ENCODE results near the gene SART3. TPM values are rescaled to one million over a fixed set of nuclear protein-coding genes. Genes with fewer than 3 reads are reported as not detected.

Gene SART3
- total and polyA plus RNA-seq, 4 donors: 5.9 to 37.1 (median 23.5) TPM

DNA sequence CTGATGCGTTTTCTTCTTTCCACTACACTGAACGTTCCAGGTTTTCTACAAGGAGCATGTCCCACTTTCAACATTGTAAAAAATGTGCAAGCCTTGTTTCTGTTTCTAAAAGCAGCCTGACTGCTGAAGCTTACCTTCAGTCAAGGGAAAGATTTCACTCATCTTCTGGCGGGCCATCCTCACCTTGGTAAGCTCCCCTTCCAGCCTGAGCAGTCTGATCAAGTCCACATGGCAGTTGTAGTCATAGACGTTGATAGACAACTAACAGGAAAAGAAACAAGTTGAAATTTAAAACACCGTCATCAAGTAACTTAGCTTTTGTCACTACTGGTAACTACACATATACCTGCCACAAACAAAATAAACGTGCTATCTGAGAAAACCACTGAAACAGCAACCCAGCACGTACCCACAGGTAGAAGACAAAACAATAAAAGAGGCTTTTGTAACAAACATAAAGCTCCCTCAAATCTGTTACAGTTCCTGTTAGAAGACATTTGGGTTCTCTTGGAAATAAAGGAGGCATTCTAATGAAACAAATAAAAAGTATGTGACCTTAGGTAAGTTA, 11.9 kb downstream of the SART3 start:
- no peak overlapping the region for H3K4me3 ChIP-seq (ENCODE audit: low read depth in 1 of 3, low read length in 3 of 3)
- H3K36me3 ChIP-seq (ENCODE audit: control insufficient read depth in 4 of 4, insufficient read depth in 3 of 4, low read depth in 1 of 4, low read length in 3 of 4): peaks cover 4 to 38% (median 31%) of the 10 kb centered on the region in 4 donors
- no peaks in the 10 kb centered on the region for H3K9me3 ChIP-seq (ENCODE audit: control insufficient read depth in 4 of 4, low read length in 3 of 4)
- H3K27ac ChIP-seq (ENCODE audit: low read depth in 1 of 2, low read length in 2 of 2): no peak overlapping the region
- no peak overlapping the region for H3K9ac ChIP-seq (ENCODE audit: low read depth in 1 of 2, low read length in 2 of 2)
- peaks cover 0 to 1% (median 0%) of the 10 kb centered on the region in 4 donors for H3K4me1 ChIP-seq (ENCODE audit: control insufficient read depth in 4 of 4, insufficient read depth in 4 of 4, low read length in 3 of 4)
- WGBS: 69% methylated on average over 7 of the region's 7 CpGs
- no peaks in the 10 kb centered on the region for H3K27me3 ChIP-seq (ENCODE audit: control insufficient read depth in 4 of 4, insufficient read depth in 4 of 4, low read length in 3 of 4)
- TF ChIP-seq, protein P1, sequence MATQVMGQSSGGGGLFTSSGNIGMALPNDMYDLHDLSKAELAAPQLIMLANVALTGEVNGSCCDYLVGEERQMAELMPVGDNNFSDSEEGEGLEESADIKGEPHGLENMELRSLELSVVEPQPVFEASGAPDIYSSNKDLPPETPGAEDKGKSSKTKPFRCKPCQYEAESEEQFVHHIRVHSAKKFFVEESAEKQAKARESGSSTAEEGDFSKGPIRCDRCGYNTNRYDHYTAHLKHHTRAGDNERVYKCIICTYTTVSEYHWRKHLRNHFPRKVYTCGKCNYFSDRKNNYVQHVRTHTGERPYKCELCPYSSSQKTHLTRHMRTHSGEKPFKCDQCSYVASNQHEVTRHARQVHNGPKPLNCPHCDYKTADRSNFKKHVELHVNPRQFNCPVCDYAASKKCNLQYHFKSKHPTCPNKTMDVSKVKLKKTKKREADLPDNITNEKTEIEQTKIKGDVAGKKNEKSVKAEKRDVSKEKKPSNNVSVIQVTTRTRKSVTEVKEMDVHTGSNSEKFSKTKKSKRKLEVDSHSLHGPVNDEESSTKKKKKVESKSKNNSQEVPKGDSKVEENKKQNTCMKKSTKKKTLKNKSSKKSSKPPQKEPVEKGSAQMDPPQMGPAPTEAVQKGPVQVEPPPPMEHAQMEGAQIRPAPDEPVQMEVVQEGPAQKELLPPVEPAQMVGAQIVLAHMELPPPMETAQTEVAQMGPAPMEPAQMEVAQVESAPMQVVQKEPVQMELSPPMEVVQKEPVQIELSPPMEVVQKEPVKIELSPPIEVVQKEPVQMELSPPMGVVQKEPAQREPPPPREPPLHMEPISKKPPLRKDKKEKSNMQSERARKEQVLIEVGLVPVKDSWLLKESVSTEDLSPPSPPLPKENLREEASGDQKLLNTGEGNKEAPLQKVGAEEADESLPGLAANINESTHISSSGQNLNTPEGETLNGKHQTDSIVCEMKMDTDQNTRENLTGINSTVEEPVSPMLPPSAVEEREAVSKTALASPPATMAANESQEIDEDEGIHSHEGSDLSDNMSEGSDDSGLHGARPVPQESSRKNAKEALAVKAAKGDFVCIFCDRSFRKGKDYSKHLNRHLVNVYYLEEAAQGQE (IDR thresholded peaks at IDR 0.05): no peak
- TF ChIP-seq TAF1 (conservative IDR thresholded peaks at IDR 0.05): no peak
- TF ChIP-seq YY1 (IDR thresholded peaks at IDR 0.05): no peak
- no peak for TF ChIP-seq EGR1 (IDR thresholded peaks at IDR 0.05; ENCODE audit: low read depth in 2 of 2)
- no peak for TF ChIP-seq FOXA1 (IDR thresholded peaks at IDR 0.05)
- TF ChIP-seq HNF4G (IDR thresholded peaks at IDR 0.05): no peak
- no peak for DNase-seq (ENCODE audit: low spot score)

- H3K36me3 ChIP-seq (ENCODE audit: control insufficient read depth in 4 of 4, insufficient read depth in 3 of 4, low read depth in 1 of 4, low read length in 3 of 4): peaks cover 6 to 51% (median 41%) of the 10 kb centered on the region in 4 donors
Measured at GRCh38 chr12:108547686-108548085, 13.3 kb downstream of the SART3 start.

GRCh38 chr12:108543652-108544051, 17.3 kb downstream of the SART3 start:
- Histone ChIP-seq H3K36me3 (ENCODE audit: control insufficient read depth in 4 of 4, insufficient read depth in 3 of 4, low read depth in 1 of 4, low read length in 3 of 4) (peaks cover 8 to 55% (median 42%) of the 10 kb centered on the region in 4 donors), H3K4me3 (ENCODE audit: low read depth in 1 of 3, low read length in 3 of 3) (no peak overlapping the region), H3K27me3 (ENCODE audit: control insufficient read depth in 4 of 4, insufficient read depth in 4 of 4, low read length in 3 of 4) (no peaks in the 10 kb centered on the region), H3K9me3 (ENCODE audit: control insufficient read depth in 4 of 4, low read length in 3 of 4) (no peaks in the 10 kb centered on the region), H3K27ac (ENCODE audit: low read depth in 1 of 2, low read length in 2 of 2) (no peak overlapping the region), H3K9ac (ENCODE audit: low read depth in 1 of 2, low read length in 2 of 2) (no peak overlapping the region), H3K4me1 (ENCODE audit: control insufficient read depth in 4 of 4, insufficient read depth in 4 of 4, low read length in 3 of 4) (peaks cover 0 to 3% (median 0%) of the 10 kb centered on the region in 4 donors)
- WGBS: 97% methylated on average over 3 of the region's 3 CpGs
- TF ChIP-seq, protein P1 (IDR thresholded peaks at IDR 0.05): no peak
- no peak for TF ChIP-seq HNF4G (IDR thresholded peaks at IDR 0.05)
- no peak for TF ChIP-seq NR2F2 (IDR thresholded peaks at IDR 0.05)
- no peak for TF ChIP-seq CTCF (IDR thresholded peaks at IDR 0.05; ENCODE audit: low read depth, low read length, missing input control)
- TF ChIP-seq JUND (IDR thresholded peaks at IDR 0.05): no peak
- TF ChIP-seq EGR1 (IDR thresholded peaks at IDR 0.05; ENCODE audit: low read depth in 2 of 2): no peak
- TF ChIP-seq MAX (IDR thresholded peaks at IDR 0.05): no peak
- TF ChIP-seq SP1 (IDR thresholded peaks at IDR 0.05): no peak
- TF ChIP-seq FOXA2 (IDR thresholded peaks at IDR 0.05): no peak
- TF ChIP-seq GABPA (IDR thresholded peaks at IDR 0.05 in 1 of 2, conservative IDR thresholded peaks at IDR 0.05 in 1 of 2): no peak
- no peak for TF ChIP-seq TAF1 (conservative IDR thresholded peaks at IDR 0.05)
- no peak for DNase-seq (ENCODE audit: low spot score)

More at GRCh38 chr12:108547686-108548085, 13.3 kb downstream of the SART3 start:
- Histone ChIP-seq H3K9ac (ENCODE audit: low read depth in 1 of 2, low read length in 2 of 2) (no peak overlapping the region), H3K27me3 (ENCODE audit: control insufficient read depth in 4 of 4, insufficient read depth in 4 of 4, low read length in 3 of 4) (no peaks in the 10 kb centered on the region), H3K4me3 (ENCODE audit: low read depth in 1 of 3, low read length in 3 of 3) (no peak overlapping the region), H3K27ac (ENCODE audit: low read depth in 1 of 2, low read length in 2 of 2) (no peak overlapping the region), H3K9me3 (ENCODE audit: control insufficient read depth in 4 of 4, low read length in 3 of 4) (no peaks in the 10 kb centered on the region), H3K4me1 (ENCODE audit: control insufficient read depth in 4 of 4, insufficient read depth in 4 of 4, low read length in 3 of 4) (peaks cover 0 to 1% (median 0%) of the 10 kb centered on the region in 4 donors)
- DNase-seq (ENCODE audit: low spot score): no peak
- no peak for TF ChIP-seq SP1 (IDR thresholded peaks at IDR 0.05)
- TF ChIP-seq RAD21 (IDR thresholded peaks at IDR 0.05): no peak
- 78% methylated on average over 9 of the region's 9 CpGs for WGBS

Measured in liver (tissue), 9 donors.